Astrocyte of the spinal cord (primary cell): ENCODE measurements around the gene CDH7.

Experiments
- DNase-seq: peaks from one replicate; pipeline ENCODE4 v3.0.0; 2011; ENCODE audit warnings: low read depth, low spot score
- H3K4me3 ChIP-seq: 2 replicates; pipeline ENCODE4 v1.5.1; 2011; ENCODE audit warnings: low read depth, mild to moderate bottlenecking, low read length, moderate library complexity
- in situ Hi-C: cut with HindIII; loops from 2 replicates; pipeline ENCODE4 v1.10.0; 2017; ENCODE audit warnings: low sequenced_read_pairs
- TF ChIP-seq, protein P1 (sequence below): IDR thresholded peaks from 2 replicates; pipeline ENCODE4 v1.5.1; 2012; ENCODE audit warnings: low read depth, mild to moderate bottlenecking, low read length, inconsistent platforms

The CDH7 gene

DNA sequence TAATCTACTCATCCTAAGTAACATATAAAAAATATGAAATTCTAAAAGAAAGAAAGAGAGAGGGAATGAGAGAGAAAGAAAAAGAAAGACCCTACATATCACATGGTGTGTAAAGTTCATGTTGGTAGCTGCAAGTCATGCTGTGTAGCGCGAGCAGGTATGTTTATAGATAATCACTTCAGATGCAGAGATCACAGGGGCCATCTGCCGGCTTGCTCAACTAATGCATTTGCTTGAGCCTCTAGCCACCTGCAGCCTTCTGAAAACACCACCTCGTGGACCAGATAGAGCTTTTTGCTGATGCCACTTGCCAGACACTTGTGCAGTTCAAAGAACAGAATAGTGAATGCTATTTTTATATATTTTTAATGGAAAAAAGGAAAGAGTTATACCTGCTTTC is 37.6 kb downstream of the CDH7 start:
- in situ Hi-C loops, result no loop called here
- no peak for DNase-seq
- no peak overlapping the region for H3K4me3 ChIP-seq
- TF ChIP-seq, protein P1, sequence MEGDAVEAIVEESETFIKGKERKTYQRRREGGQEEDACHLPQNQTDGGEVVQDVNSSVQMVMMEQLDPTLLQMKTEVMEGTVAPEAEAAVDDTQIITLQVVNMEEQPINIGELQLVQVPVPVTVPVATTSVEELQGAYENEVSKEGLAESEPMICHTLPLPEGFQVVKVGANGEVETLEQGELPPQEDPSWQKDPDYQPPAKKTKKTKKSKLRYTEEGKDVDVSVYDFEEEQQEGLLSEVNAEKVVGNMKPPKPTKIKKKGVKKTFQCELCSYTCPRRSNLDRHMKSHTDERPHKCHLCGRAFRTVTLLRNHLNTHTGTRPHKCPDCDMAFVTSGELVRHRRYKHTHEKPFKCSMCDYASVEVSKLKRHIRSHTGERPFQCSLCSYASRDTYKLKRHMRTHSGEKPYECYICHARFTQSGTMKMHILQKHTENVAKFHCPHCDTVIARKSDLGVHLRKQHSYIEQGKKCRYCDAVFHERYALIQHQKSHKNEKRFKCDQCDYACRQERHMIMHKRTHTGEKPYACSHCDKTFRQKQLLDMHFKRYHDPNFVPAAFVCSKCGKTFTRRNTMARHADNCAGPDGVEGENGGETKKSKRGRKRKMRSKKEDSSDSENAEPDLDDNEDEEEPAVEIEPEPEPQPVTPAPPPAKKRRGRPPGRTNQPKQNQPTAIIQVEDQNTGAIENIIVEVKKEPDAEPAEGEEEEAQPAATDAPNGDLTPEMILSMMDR, result no peak

DNA sequence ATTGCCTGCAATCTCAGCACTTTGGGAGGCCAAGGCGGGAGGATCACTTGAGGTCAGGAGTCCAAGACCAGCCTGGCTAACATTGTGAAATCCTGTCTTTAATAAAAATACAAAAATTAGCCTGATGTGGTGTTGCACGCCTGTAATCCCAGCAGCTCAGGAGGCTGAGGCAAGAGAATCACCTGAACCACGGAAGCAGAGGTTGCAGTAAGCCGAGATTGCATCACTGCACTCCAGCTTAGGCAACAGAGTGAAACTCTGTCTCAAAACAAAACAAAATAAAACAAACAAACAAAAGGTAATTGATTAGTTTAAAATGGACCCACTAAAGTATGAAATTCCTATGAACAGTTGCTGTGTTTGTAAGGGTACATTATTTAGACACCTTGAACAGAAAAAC is 39.8 kb downstream of the CDH7 start:
- DNase-seq, result no peak
- in situ Hi-C loops, result no loop called here
- H3K4me3 ChIP-seq, result no peak overlapping the region
- TF ChIP-seq, protein P1, result no peak

DNA sequence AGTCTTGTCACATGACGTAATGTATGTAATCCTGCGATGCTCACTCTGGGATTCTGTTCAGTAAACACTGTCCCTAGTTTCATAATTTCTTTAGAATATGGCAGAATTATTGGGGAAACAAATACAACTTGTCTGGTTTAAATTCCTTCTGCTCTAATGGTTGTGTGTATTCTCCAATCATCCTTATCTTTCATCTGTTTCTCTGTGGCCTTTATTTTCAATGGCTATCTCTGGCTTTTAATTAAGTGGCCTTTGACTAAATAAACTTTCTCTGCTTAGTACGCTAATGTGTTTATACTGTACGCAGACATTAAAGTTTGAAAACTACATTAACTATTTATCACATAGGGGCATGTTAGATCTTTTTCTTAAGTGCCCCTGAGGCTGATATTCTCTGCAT is 40.9 kb downstream of the CDH7 start:
- DNase-seq, result no peak
- no peak overlapping the region for H3K4me3 ChIP-seq
- TF ChIP-seq, protein P1, result no peak
- in situ Hi-C loops, result no loop called here

DNA sequence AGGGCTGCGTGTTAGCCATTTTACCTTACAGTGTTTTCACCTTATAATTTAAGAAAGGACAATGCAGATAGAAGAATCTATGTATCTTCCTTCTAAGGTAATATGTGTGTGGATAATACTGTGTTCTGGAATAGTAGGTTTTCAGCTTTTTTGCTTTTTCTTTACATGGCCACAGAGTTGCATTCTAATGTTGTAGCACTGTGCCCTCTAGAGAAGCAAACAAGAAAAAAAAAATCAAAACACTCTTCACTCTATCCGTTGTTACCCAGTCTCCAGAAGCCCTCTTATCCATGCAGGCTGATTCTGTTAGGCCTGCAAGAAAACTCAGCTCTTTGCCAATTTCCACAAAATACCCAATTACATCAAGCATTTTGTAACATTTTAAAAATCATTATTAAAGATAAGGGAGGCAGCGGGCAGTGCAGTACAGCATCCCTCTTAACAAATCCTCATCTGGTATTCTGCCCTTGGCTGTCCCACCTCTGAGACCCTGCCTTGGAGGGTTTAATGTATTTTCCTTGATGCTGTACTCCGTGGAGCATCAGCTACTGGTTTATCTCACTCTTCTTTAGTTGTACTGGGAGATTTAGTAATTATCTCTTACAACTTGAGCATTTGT is 41.8 kb downstream of the CDH7 start:
- no peak for DNase-seq
- TF ChIP-seq, protein P1, result no peak
- in situ Hi-C loops, result no loop called here
- H3K4me3 ChIP-seq, result no peak overlapping the region

DNA sequence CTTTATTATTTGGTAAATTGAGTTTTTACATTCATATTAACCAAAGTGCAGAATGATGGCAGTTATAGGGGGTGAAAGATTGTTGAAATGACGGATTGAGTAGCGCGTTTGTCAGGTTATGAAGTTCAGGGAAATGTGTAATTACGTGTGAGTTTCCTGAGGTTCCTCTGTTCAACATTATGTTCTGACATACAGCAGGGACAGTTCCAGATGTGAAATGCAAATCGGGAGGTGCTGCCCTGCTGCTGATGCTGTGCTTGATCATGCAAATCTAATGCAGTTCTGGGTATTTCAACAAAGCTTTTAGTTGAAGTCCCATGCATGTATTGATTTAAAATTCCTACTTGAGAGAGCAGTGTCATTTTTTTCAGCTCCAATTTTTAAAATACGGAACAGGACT is 57.9 kb downstream of the CDH7 start:
- TF ChIP-seq, protein P1, result no peak
- in situ Hi-C loops, result no loop called here
- no peak for DNase-seq
- H3K4me3 ChIP-seq, result no peak overlapping the region

DNA sequence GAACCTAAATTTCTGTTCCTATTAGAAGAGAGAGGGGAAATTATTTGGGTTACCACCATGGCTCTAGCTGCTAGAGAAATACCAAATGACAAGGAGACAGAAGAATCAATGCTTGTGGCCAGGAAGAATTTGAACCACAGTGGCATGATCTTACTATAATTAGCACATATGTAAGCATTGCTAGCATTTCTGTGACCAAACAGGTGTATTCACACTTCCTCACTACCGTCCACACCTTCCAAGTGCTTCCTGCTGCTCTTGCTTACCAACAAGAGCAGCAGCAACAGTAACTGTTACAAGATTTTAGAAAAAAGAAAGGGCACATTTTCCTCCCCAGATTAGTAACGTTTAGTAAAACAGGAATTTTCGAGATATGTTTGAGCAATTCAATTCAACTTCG is 60.5 kb downstream of the CDH7 start:
- H3K4me3 ChIP-seq, result no peak overlapping the region
- in situ Hi-C loops, result no loop called here
- TF ChIP-seq, protein P1, result no peak
- DNase-seq, result no peak

DNA sequence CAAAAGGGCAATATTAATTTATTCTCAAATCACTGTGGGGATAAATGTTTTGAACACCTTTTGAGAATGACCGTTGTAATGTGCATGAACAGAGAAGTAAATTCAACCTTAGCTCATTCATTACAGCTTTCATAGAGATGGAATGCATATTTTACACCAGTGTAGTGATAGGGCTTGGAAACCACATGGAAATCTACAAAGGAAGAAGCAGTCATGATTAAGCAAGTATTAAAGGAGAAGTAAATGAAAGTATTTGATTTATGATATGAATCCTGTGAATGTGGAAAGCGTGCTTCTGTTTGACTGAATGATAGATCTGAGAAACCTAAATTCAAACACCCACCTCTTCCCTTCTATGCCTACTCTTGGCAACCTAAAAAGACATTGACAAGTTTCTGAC is 64.7 kb downstream of the CDH7 start:
- in situ Hi-C loops, result no loop called here

More for the DNA sequence above, 64.7 kb downstream of the CDH7 start:
- no peak for DNase-seq
- H3K4me3 ChIP-seq, result no peak overlapping the region
- TF ChIP-seq, protein P1, result no peak
